HAP-1 (cell line): ENCODE data around the gene PROZ.

Source experiments
- DNase-seq, 2 experiments: peaks; one replicate each; pipeline ENCODE4 v3.0.0-alpha.2; 2016 to 2020; ENCODE audit warnings: low spot score in 2 of 2
- H3K27me3 ChIP-seq: fragments of 250-450 bp; sonication (Bioruptor Pico); 2 replicates; pipeline ENCODE4 v1.5.1; 2020; ENCODE audit warnings: low read depth, mild to moderate bottlenecking, moderate library complexity
- H3K36me3 ChIP-seq: fragments of 250-450 bp; sonication (Bioruptor Pico); replicated peaks from 2 replicates; pipeline ENCODE4 v1.5.1; 2020; ENCODE audit warnings: mild to moderate bottlenecking
- H3K4me1 ChIP-seq: fragments of 250-450 bp; sonication (Bioruptor Pico); 2 replicates; pipeline ENCODE4 v1.5.1; 2020; ENCODE audit warnings: mild to moderate bottlenecking
- H3K4me3 ChIP-seq: fragments of 250-450 bp; sonication (Bioruptor Pico); 2 replicates; pipeline ENCODE4 v1.5.1; 2020; ENCODE audit warnings: mild to moderate bottlenecking, moderate library complexity
- H3K9me3 ChIP-seq: fragments of 250-450 bp; sonication (Bioruptor Pico); 2 replicates; pipeline ENCODE4 v1.5.1; 2020; ENCODE audit warnings: mild to moderate bottlenecking, moderate library complexity
- in situ Hi-C: fragments of 300-500 bp; cut with MboI; formaldehyde crosslinking; loops from 3 replicates; pipeline ENCODE4 v1.14.3; 2020; ENCODE audit warnings: low sequenced_read_pairs, inconsistent platforms, mixed read lengths

Gene PROZ

GRCh38 chr13:113192279-113192678 lies 33.8 kb downstream of the PROZ start:
- Histone ChIP-seq H3K9me3 (no peaks in the 10 kb centered on the region), H3K36me3 (peaks cover 66% of the 10 kb centered on the region), H3K27me3 (no peaks in the 10 kb centered on the region), H3K4me1 (no peaks in the 10 kb centered on the region), H3K4me3 (no peak overlapping the region)
- in situ Hi-C loops = no loop called here
- no peak for DNase-seq

GRCh38 chr13:113192902-113193301 lies 34.5 kb downstream of the PROZ start:
- H3K4me1 ChIP-seq = no peaks in the 10 kb centered on the region
- H3K4me3 ChIP-seq = no peak overlapping the region
- DNase-seq = no peak
- H3K27me3 ChIP-seq = no peaks in the 10 kb centered on the region
- H3K36me3 ChIP-seq = peaks cover 67% of the 10 kb centered on the region
- in situ Hi-C loops = no loop called here
- no peaks in the 10 kb centered on the region for H3K9me3 ChIP-seq

- Histone ChIP-seq H3K36me3 (peaks cover 77% of the 10 kb centered on the region), H3K9me3 (no peaks in the 10 kb centered on the region), H3K27me3 (no peaks in the 10 kb centered on the region), H3K4me3 (no peak overlapping the region), H3K4me1 (no peaks in the 10 kb centered on the region)
- no peak for DNase-seq
- in situ Hi-C loops = no loop called here
Observed at GRCh38 chr13:113195360-113195759, 36.9 kb downstream of the PROZ start.

GRCh38 chr13:113196970-113197737 lies 38.7 kb downstream of the PROZ start:
- DNase-seq = no peak
- in situ Hi-C loops = no loop called here
- Histone ChIP-seq H3K4me3 (no peak overlapping the region), H3K36me3 (peaks cover 72% of the 10 kb centered on the region), H3K4me1 (no peaks in the 10 kb centered on the region), H3K9me3 (no peaks in the 10 kb centered on the region), H3K27me3 (no peaks in the 10 kb centered on the region)

GRCh38 chr13:113201815-113202214 lies 43.4 kb downstream of the PROZ start:
- DNase-seq = no peak
- Histone ChIP-seq H3K36me3 (peaks cover 61% of the 10 kb centered on the region), H3K27me3 (no peaks in the 10 kb centered on the region), H3K4me1 (peaks cover 12% of the 10 kb centered on the region), H3K9me3 (no peaks in the 10 kb centered on the region), H3K4me3 (no peak overlapping the region)
- in situ Hi-C loops = no loop called here

GRCh38 chr13:113202912-113203311 lies 44.5 kb downstream of the PROZ start:
- H3K4me1 ChIP-seq = peaks cover 18% of the 10 kb centered on the region
- peaks cover 52% of the 10 kb centered on the region for H3K36me3 ChIP-seq
- H3K9me3 ChIP-seq = no peaks in the 10 kb centered on the region
- no peaks in the 10 kb centered on the region for H3K27me3 ChIP-seq
- no peak overlapping the region for H3K4me3 ChIP-seq
- DNase-seq = no peak
- in situ Hi-C loops = no loop called here

- peaks cover 47% of the 10 kb centered on the region for H3K36me3 ChIP-seq
- DNase-seq = no peak
- no peaks in the 10 kb centered on the region for H3K9me3 ChIP-seq
- peaks cover 18% of the 10 kb centered on the region for H3K4me1 ChIP-seq
- no peak overlapping the region for H3K4me3 ChIP-seq
- H3K27me3 ChIP-seq = no peaks in the 10 kb centered on the region
- in situ Hi-C loops = no loop called here
Observed at GRCh38 chr13:113203507-113204377, 45.3 kb downstream of the PROZ start.

- H3K27me3 ChIP-seq = no peaks in the 10 kb centered on the region
- DNase-seq = no peak
- peaks cover 18% of the 10 kb centered on the region for H3K4me1 ChIP-seq
- in situ Hi-C loops = no loop called here
- peaks cover 41% of the 10 kb centered on the region for H3K36me3 ChIP-seq
- no peaks in the 10 kb centered on the region for H3K9me3 ChIP-seq
- no peak overlapping the region for H3K4me3 ChIP-seq
Observed at GRCh38 chr13:113204378-113204734, 45.9 kb downstream of the PROZ start.

- no peak for DNase-seq
- Histone ChIP-seq H3K36me3 (peaks cover 33% of the 10 kb centered on the region), H3K9me3 (no peaks in the 10 kb centered on the region), H3K27me3 (no peaks in the 10 kb centered on the region), H3K4me3 (no peak overlapping the region), H3K4me1 (peaks cover 18% of the 10 kb centered on the region)
- in situ Hi-C loops = no loop called here
Observed at GRCh38 chr13:113205428-113205931, 47.0 kb downstream of the PROZ start.

- DNase-seq = no peak
- Histone ChIP-seq H3K4me3 (peak overlapping the region; percentile 98), H3K4me1 (peaks cover 21% of the 10 kb centered on the region), H3K36me3 (peaks cover 47% of the 10 kb centered on the region), H3K9me3 (no peaks in the 10 kb centered on the region), H3K27me3 (no peaks in the 10 kb centered on the region)
- in situ Hi-C loops = no loop called here
Observed at GRCh38 chr13:113207460-113207859, 49.0 kb downstream of the PROZ start.

- in situ Hi-C loops = no loop called here
- no peaks in the 10 kb centered on the region for H3K9me3 ChIP-seq
- no peaks in the 10 kb centered on the region for H3K27me3 ChIP-seq
- H3K4me1 ChIP-seq = peaks cover 21% of the 10 kb centered on the region
- H3K4me3 ChIP-seq = peak overlapping the region; percentile 98
- peaks cover 47% of the 10 kb centered on the region for H3K36me3 ChIP-seq
- DNase-seq = peak; percentile 4 to 48
Observed at GRCh38 chr13:113207890-113208420, 49.5 kb downstream of the PROZ start.

GRCh38 chr13:113208421-113209335 lies 50.2 kb downstream of the PROZ start, which contains the start of gene PCID2:
PCID2 (minus strand) TSS chr13:113208669; CDS start chr13:113208634, 35 bp downstream.
- Histone ChIP-seq H3K4me3 (peak within 1 kb of the TSS; percentile 98), H3K36me3 (peaks cover 47% of the 10 kb centered on the region), H3K27me3 (no peaks in the 10 kb centered on the region), H3K4me1 (peaks cover 21% of the 10 kb centered on the region), H3K9me3 (no peaks in the 10 kb centered on the region)
- peak; percentile 77 to 93 for DNase-seq
- in situ Hi-C loops = no loop called here

- H3K27me3 ChIP-seq = no peaks in the 10 kb centered on the region
- DNase-seq = peak; percentile 58 to 89
- H3K36me3 ChIP-seq = peaks cover 44% of the 10 kb centered on the region
- no peaks in the 10 kb centered on the region for H3K9me3 ChIP-seq
- in situ Hi-C loops = no loop called here
- peaks cover 21% of the 10 kb centered on the region for H3K4me1 ChIP-seq
- peak within 1 kb of the TSS; percentile 98 for H3K4me3 ChIP-seq
Observed at GRCh38 chr13:113209336-113209758, 50.9 kb downstream of the PROZ start, which contains the start of gene CUL4A. CUL4A (plus strand) TSS chr13:113209613; CDS start chr13:113209628, 15 bp downstream.
